Neural crest cell (in vitro differentiated cells): ENCODE measurements around the gene TRIML2. TPM values are rescaled to one million over a fixed set of nuclear protein-coding genes. Genes with fewer than 3 reads are reported as not detected.

ENCODE experiments used
- DNase-seq: peaks from one replicate; pipeline ENCODE4 v3.0.0; 2021; ENCODE audit warnings: low read depth, mixed read lengths, low spot score
- H3K27ac Mint-ChIP-seq: one replicate; pipeline ENCODE4 v1.8.0; 2021; ENCODE audit warnings: mild to moderate bottlenecking, mixed read lengths; ENCODE audit not compliant: unreplicated experiment
- H3K27me3 Mint-ChIP-seq: 2 replicates; pipeline ENCODE4 v1.8.0; 2021; ENCODE audit warnings: low read depth, mild to moderate bottlenecking, mixed read lengths
- H3K36me3 Mint-ChIP-seq: 2 replicates; pipeline ENCODE4 v1.8.0; 2021; ENCODE audit warnings: low read depth, mild to moderate bottlenecking, mixed read lengths
- H3K4me1 Mint-ChIP-seq: 2 replicates; pipeline ENCODE4 v1.8.0; 2021; ENCODE audit warnings: mixed read lengths
- H3K4me3 Mint-ChIP-seq: one replicate; pipeline ENCODE4 v1.8.0; 2021; ENCODE audit warnings: mild to moderate bottlenecking, mixed read lengths
- H3K9me3 Mint-ChIP-seq: 2 replicates; pipeline ENCODE4 v1.8.0; 2021; ENCODE audit warnings: mixed read lengths
- total RNA-seq: library from RNA; stranded (reverse); gene quantifications from 2 replicates; pipeline ENCODE4 v1.2.1, GENCODE V29; 2021
- TF ChIP-seq, protein P1 (sequence below): fragments of 200-600 bp; sonication (generic); conservative IDR thresholded peaks from 2 replicates; pipeline ENCODE4 v1.5.0; 2021; ENCODE audit warnings: antibody characterized with exemption, mild to moderate bottlenecking

The TRIML2 gene
- total RNA-seq, 1 donor from 2014 or later, result not detected

DNA sequence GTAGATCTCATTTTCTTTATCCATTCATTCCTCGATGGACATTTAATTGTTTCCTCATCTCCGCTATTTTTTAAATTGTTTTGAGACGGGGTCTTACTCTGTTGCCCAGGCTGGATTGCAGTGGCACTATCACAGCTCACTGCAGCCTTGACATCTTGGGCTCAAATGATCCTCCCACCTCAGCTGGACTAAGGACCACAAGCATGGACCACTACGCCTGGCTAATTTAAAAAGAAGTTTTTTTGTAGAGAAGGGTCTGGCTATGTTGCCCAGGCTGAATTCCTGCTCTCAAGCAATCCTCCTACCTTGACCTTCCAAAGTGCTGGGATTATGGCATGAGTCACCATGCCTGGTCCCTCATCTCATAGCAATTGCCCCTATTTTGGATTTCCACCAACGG lies 22.8 kb upstream of the TRIML2 start:
- Mint-ChIP-seq H3K27ac (no peak overlapping the region), H3K4me3 (no peak overlapping the region), H3K27me3 (no peaks in the 10 kb centered on the region), H3K36me3 (no peaks in the 10 kb centered on the region), H3K4me1 (peaks cover 4% of the 10 kb centered on the region), H3K9me3 (no peaks in the 10 kb centered on the region)
- TF ChIP-seq, protein P1, sequence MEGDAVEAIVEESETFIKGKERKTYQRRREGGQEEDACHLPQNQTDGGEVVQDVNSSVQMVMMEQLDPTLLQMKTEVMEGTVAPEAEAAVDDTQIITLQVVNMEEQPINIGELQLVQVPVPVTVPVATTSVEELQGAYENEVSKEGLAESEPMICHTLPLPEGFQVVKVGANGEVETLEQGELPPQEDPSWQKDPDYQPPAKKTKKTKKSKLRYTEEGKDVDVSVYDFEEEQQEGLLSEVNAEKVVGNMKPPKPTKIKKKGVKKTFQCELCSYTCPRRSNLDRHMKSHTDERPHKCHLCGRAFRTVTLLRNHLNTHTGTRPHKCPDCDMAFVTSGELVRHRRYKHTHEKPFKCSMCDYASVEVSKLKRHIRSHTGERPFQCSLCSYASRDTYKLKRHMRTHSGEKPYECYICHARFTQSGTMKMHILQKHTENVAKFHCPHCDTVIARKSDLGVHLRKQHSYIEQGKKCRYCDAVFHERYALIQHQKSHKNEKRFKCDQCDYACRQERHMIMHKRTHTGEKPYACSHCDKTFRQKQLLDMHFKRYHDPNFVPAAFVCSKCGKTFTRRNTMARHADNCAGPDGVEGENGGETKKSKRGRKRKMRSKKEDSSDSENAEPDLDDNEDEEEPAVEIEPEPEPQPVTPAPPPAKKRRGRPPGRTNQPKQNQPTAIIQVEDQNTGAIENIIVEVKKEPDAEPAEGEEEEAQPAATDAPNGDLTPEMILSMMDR, result no peak
- DNase-seq, result no peak

DNA sequence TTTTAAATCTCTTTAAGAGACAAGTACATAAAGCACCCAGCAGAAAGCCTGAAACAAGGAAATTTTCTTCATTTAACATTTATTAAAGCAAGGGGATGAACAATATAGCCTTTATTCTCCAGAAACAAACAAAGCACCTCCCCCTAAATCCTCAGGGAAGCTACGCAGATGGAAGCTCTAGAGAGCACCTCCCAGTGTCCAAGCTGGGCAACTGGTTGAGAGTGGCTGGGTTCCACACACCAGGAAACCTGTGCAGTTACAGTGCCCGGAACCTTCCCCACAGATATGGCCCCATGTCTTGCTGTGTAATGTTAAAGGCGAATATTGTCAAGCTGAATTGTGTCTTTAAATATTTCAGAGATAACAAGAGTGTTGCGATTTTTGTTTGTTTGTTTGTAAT lies 21.0 kb upstream of the TRIML2 start:
- Mint-ChIP-seq H3K4me3 (no peak overlapping the region), H3K36me3 (no peaks in the 10 kb centered on the region), H3K4me1 (peaks cover 4% of the 10 kb centered on the region), H3K27me3 (no peaks in the 10 kb centered on the region), H3K27ac (no peak overlapping the region), H3K9me3 (no peaks in the 10 kb centered on the region)
- no peak for DNase-seq
- TF ChIP-seq, protein P1, result no peak

DNA sequence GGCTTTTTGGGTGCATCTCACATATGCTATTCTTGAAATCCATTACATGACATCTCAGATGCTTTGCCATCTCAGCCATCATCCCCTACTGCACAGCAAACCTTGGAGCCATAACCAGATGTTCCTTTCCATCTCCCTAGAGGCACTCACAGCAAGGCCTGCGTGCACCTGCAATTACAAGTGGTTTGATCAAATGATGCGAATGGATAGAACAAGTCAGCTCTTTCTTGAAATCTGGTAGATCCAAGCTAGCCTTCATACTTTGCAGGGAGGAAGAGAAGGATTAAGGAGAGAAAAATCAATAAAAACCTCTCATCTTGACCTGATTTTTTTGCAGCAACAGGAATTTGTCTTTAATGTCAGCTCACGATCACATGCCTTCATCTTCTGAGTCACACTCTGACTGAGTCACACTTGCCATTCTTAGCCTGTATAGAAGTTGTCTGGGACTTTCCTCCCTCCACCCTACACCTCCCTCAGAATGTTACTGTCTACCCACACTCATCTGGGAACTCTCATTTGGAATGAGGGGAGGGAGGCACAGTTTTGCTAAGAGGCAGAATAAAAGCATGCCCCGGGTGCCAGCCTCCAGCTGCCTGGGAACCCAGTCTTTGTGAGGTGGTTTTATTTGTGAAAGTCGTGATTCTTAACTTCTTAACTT lies 17.9 kb upstream of the TRIML2 start:
- TF ChIP-seq, protein P1, result no peak
- H3K4me1 Mint-ChIP-seq, result peaks cover 4% of the 10 kb centered on the region
- no peak overlapping the region for H3K27ac Mint-ChIP-seq
- H3K9me3 Mint-ChIP-seq, result no peaks in the 10 kb centered on the region
- no peaks in the 10 kb centered on the region for H3K27me3 Mint-ChIP-seq
- DNase-seq, result no peak
- H3K36me3 Mint-ChIP-seq, result no peaks in the 10 kb centered on the region
- no peak overlapping the region for H3K4me3 Mint-ChIP-seq

DNA sequence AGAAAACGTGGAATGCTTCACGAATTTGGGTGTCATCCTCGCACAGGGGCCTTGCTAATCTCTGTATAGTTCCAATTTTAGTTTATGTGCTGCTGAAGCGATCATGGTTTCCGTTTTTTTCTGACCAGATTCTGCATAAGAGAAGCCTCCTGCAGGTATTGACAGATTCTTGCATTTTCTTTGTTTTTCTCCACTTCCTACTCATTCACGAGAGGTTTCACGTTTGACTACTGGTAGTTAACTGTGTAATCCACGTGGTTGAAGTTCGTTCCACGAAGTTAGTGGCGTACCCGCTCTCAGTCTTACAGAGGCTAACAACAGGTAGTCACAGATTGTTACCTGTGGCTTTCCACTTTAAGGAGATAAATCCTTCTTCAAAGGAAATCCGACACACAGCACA lies 12.1 kb upstream of the TRIML2 start:
- no peak for DNase-seq
- Mint-ChIP-seq H3K36me3 (no peaks in the 10 kb centered on the region), H3K4me1 (no peaks in the 10 kb centered on the region), H3K4me3 (no peak overlapping the region), H3K27ac (no peak overlapping the region), H3K27me3 (no peaks in the 10 kb centered on the region), H3K9me3 (no peaks in the 10 kb centered on the region)
- TF ChIP-seq, protein P1, result no peak

DNA sequence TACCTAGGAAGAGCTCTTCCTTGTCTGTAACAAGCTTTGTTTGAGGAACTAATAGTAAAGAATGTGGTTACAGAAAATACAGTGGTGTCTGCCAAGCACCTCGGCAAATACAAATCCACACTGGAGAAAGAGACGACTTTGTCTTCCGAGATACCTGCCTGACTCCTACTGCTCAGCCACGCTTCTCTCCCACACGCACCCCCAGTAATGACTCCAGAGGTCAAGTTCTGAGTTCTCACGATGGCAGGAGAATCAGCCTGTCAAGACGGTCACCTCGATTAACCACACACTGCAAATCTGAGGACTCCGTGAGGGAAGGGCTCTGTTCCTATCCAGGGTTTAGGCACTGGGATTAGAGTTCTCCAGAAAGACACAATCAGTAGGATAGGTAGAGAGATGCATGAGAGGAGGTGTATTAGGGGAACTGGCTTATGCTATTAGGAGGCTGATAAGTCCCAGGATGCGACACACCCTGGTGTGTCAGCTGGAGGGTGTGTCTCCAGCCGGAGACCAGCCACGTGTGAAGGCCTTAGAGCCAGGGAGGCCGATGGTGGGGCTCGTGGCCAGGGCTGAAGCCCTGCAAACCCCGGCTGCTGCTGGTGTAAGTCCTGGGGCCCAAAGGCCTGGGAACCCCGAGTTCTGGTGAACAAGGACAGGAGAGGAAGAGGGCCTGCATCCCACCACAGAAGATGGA lies 8.4 kb upstream of the TRIML2 start:
- Mint-ChIP-seq H3K27ac (no peak overlapping the region), H3K4me3 (no peak overlapping the region), H3K27me3 (no peaks in the 10 kb centered on the region), H3K36me3 (no peaks in the 10 kb centered on the region), H3K9me3 (no peaks in the 10 kb centered on the region), H3K4me1 (no peaks in the 10 kb centered on the region)
- TF ChIP-seq, protein P1, result no peak
- DNase-seq, result no peak
